ENCODE results near the gene CACNA1I. TPM values are rescaled to one million over a fixed set of nuclear protein-coding genes. Genes with fewer than 3 reads are reported as not detected.
"Not testable (repeated sequence)": the region's sequence is repeated elsewhere in the genome, so short reads cannot be mapped to it uniquely, and the experiment has no call there.

The CACNA1I gene
- 0.21 TPM for polyA plus RNA-seq (2013, experiment 1 of 2)
- 0.21 TPM for polyA plus RNA-seq (2013, experiment 2 of 2)

GRCh38 chr22:39570665-39571064 lies at the start of gene CACNA1I:
Gene CACNA1I (plus strand): TSS chr22:39570753. CDS start chr22:39570753, 0 bp downstream.
- H3K4me3 ChIP-seq (ENCODE audit: low read length), result no peak within 1 kb of the TSS
- WGBS (ENCODE audit: extremely low coverage, insufficient coverage, low lambda C conversion rate), result no CpG with 5 or more reads among the region's 14 CpGs

GRCh38 chr22:39521106-39521885 lies 49.3 kb upstream of the CACNA1I start:
- peaks cover 28% of the 10 kb centered on the region for H3K36me3 ChIP-seq (ENCODE audit: control insufficient read depth, insufficient read depth, low read length)
- WGBS (ENCODE audit: extremely low coverage, insufficient coverage, low lambda C conversion rate), result no CpG with 5 or more reads among the region's 28 CpGs

More at GRCh38 chr22:39570665-39571064, at the start of gene CACNA1I:
- no peak for DNase-seq
- Histone ChIP-seq H2AK5ac (ENCODE audit: low read length) (no peak within 1 kb of the TSS), H3K4me2 (ENCODE audit: low read length) (no peak within 1 kb of the TSS), H3K27ac (ENCODE audit: low read depth, low read length) (no peak within 1 kb of the TSS), H4K8ac (ENCODE audit: low read depth, low read length) (no peak within 1 kb of the TSS), H3K36me3 (ENCODE audit: control insufficient read depth, insufficient read depth, low read length) (no peaks in the 10 kb centered on the region), H3K18ac (ENCODE audit: low read length) (no peak within 1 kb of the TSS), H3K56ac (ENCODE audit: low read length) (no peak within 1 kb of the TSS), H3K79me2 (ENCODE audit: control insufficient read depth, insufficient read depth, low read length) (no peaks in the 10 kb centered on the region), H3K79me1 (ENCODE audit: low read length) (no peaks in the 10 kb centered on the region), H3K27me3 (ENCODE audit: insufficient read depth, low read length, poor library complexity) (no peaks in the 10 kb centered on the region), H4K5ac (ENCODE audit: low read length) (no peak within 1 kb of the TSS), H2BK15ac (replicated peaks; ENCODE audit: low read depth) (no peak within 1 kb of the TSS), H3K9ac (ENCODE audit: low read length) (no peak within 1 kb of the TSS), H2BK120ac (ENCODE audit: low read depth, low read length) (no peak within 1 kb of the TSS), H3K4ac (ENCODE audit: low read depth, low read length) (no peak within 1 kb of the TSS), H3K4me1 (ENCODE audit: control insufficient read depth, low read depth, low read length) (no peaks in the 10 kb centered on the region), H2BK5ac (ENCODE audit: low read length) (no peak within 1 kb of the TSS), H3K23ac (ENCODE audit: low read length) (no peak within 1 kb of the TSS)

GRCh38 chr22:39522091-39522490 lies 48.5 kb upstream of the CACNA1I start:
- H3K56ac ChIP-seq (ENCODE audit: low read length), result peak overlapping the region; percentile 88
- WGBS (ENCODE audit: extremely low coverage, insufficient coverage, low lambda C conversion rate), result no CpG with 5 or more reads among the region's 5 CpGs
- not testable (repeated sequence) for H3K27ac ChIP-seq (ENCODE audit: low read depth, low read length); H3K4ac ChIP-seq (ENCODE audit: low read depth, low read length); DNase-seq; H2AK5ac ChIP-seq (ENCODE audit: low read length); H3K23ac ChIP-seq (ENCODE audit: low read length); H3K18ac ChIP-seq (ENCODE audit: low read length); H4K5ac ChIP-seq (ENCODE audit: low read length); H2BK5ac ChIP-seq (ENCODE audit: low read length); H4K8ac ChIP-seq (ENCODE audit: low read depth, low read length); H3K27me3 ChIP-seq (ENCODE audit: insufficient read depth, low read length, poor library complexity); H2BK120ac ChIP-seq (ENCODE audit: low read depth, low read length); H2BK15ac ChIP-seq (replicated peaks; ENCODE audit: low read depth); H3K4me1 ChIP-seq (ENCODE audit: control insufficient read depth, low read depth, low read length)
- peaks cover 13% of the 10 kb centered on the region for H3K79me1 ChIP-seq (ENCODE audit: low read length)
- H3K36me3 ChIP-seq (ENCODE audit: control insufficient read depth, insufficient read depth, low read length), result peaks cover 28% of the 10 kb centered on the region
- H3K4me3 ChIP-seq (ENCODE audit: low read length), result peak overlapping the region; percentile 99
- H3K9ac ChIP-seq (ENCODE audit: low read length), result peak overlapping the region; percentile 70
- H3K4me2 ChIP-seq (ENCODE audit: low read length), result peak overlapping the region; percentile 93
- H3K79me2 ChIP-seq (ENCODE audit: control insufficient read depth, insufficient read depth, low read length), result peaks cover 34% of the 10 kb centered on the region

More at GRCh38 chr22:39521106-39521885, 49.3 kb upstream of the CACNA1I start:
- peak overlapping the region; percentile 99 for H3K4ac ChIP-seq (ENCODE audit: low read depth, low read length)
- H3K79me2 ChIP-seq (ENCODE audit: control insufficient read depth, insufficient read depth, low read length), result peaks cover 34% of the 10 kb centered on the region
- not testable (repeated sequence) for H2AK5ac ChIP-seq (ENCODE audit: low read length); H3K18ac ChIP-seq (ENCODE audit: low read length); H2BK5ac ChIP-seq (ENCODE audit: low read length); H4K5ac ChIP-seq (ENCODE audit: low read length); H3K27me3 ChIP-seq (ENCODE audit: insufficient read depth, low read length, poor library complexity); H3K4me1 ChIP-seq (ENCODE audit: control insufficient read depth, low read depth, low read length); H2BK15ac ChIP-seq (replicated peaks; ENCODE audit: low read depth); H4K8ac ChIP-seq (ENCODE audit: low read depth, low read length); H2BK120ac ChIP-seq (ENCODE audit: low read depth, low read length)
- peak overlapping the region; percentile 70 for H3K9ac ChIP-seq (ENCODE audit: low read length)
- peak overlapping the region; percentile 88 for H3K56ac ChIP-seq (ENCODE audit: low read length)
- DNase-seq, result peak; percentile 86
- peak overlapping the region; percentile 99 for H3K4me3 ChIP-seq (ENCODE audit: low read length)
- H3K4me2 ChIP-seq (ENCODE audit: low read length), result peak overlapping the region; percentile 93
- H3K23ac ChIP-seq (ENCODE audit: low read length), result peak overlapping the region; percentile 53
- H3K79me1 ChIP-seq (ENCODE audit: low read length), result peaks cover 13% of the 10 kb centered on the region
- H3K27ac ChIP-seq (ENCODE audit: low read depth, low read length), result peak overlapping the region; percentile 86

GRCh38 chr22:39522567-39523300 lies 47.8 kb upstream of the CACNA1I start:
- peaks cover 13% of the 10 kb centered on the region for H3K79me1 ChIP-seq (ENCODE audit: low read length)
- H3K4me1 ChIP-seq (ENCODE audit: control insufficient read depth, low read depth, low read length), result peaks cover 5% of the 10 kb centered on the region
- H3K18ac ChIP-seq (ENCODE audit: low read length), result no peak overlapping the region
- no peak overlapping the region for H2BK120ac ChIP-seq (ENCODE audit: low read depth, low read length)
- H3K56ac ChIP-seq (ENCODE audit: low read length), result peak overlapping the region; percentile 81
- peaks cover 28% of the 10 kb centered on the region for H3K36me3 ChIP-seq (ENCODE audit: control insufficient read depth, insufficient read depth, low read length)
- no peak overlapping the region for H2BK5ac ChIP-seq (ENCODE audit: low read length)
- H3K9ac ChIP-seq (ENCODE audit: low read length), result peak overlapping the region; percentile 70
- H2AK5ac ChIP-seq (ENCODE audit: low read length), result no peak overlapping the region
- H2BK15ac ChIP-seq (replicated peaks; ENCODE audit: low read depth), result no peak overlapping the region
- H4K8ac ChIP-seq (ENCODE audit: low read depth, low read length), result no peak overlapping the region
- no peak overlapping the region for H3K23ac ChIP-seq (ENCODE audit: low read length)
- H3K27me3 ChIP-seq (ENCODE audit: insufficient read depth, low read length, poor library complexity), result no peaks in the 10 kb centered on the region
- WGBS (ENCODE audit: extremely low coverage, insufficient coverage, low lambda C conversion rate), result no CpG with 5 or more reads among the region's 14 CpGs
- H3K27ac ChIP-seq (ENCODE audit: low read depth, low read length), result no peak overlapping the region
- no peak overlapping the region for H4K5ac ChIP-seq (ENCODE audit: low read length)
- peak overlapping the region; percentile 96 for H3K4me2 ChIP-seq (ENCODE audit: low read length)
- H3K79me2 ChIP-seq (ENCODE audit: control insufficient read depth, insufficient read depth, low read length), result peaks cover 34% of the 10 kb centered on the region
- no peak overlapping the region for H3K4ac ChIP-seq (ENCODE audit: low read depth, low read length)
- peak overlapping the region; percentile 27 for H3K4me3 ChIP-seq (ENCODE audit: low read length)
- no peak for DNase-seq

- Histone ChIP-seq H3K79me2 (ENCODE audit: control insufficient read depth, insufficient read depth, low read length) (peaks cover 32% of the 10 kb centered on the region), H3K36me3 (ENCODE audit: control insufficient read depth, insufficient read depth, low read length) (peaks cover 32% of the 10 kb centered on the region), H3K18ac (ENCODE audit: low read length) (no peak overlapping the region), H3K79me1 (ENCODE audit: low read length) (peaks cover 19% of the 10 kb centered on the region), H3K4me1 (ENCODE audit: control insufficient read depth, low read depth, low read length) (peaks cover 2% of the 10 kb centered on the region), H2BK5ac (ENCODE audit: low read length) (no peak overlapping the region), H3K4me3 (ENCODE audit: low read length) (no peak overlapping the region), H4K8ac (ENCODE audit: low read depth, low read length) (no peak overlapping the region), H2AK5ac (ENCODE audit: low read length) (no peak overlapping the region), H3K27me3 (ENCODE audit: insufficient read depth, low read length, poor library complexity) (no peaks in the 10 kb centered on the region), H4K5ac (ENCODE audit: low read length) (no peak overlapping the region), H2BK120ac (ENCODE audit: low read depth, low read length) (no peak overlapping the region), H3K4me2 (ENCODE audit: low read length) (no peak overlapping the region), H3K9ac (ENCODE audit: low read length) (no peak overlapping the region), H3K56ac (ENCODE audit: low read length) (no peak overlapping the region), H3K4ac (ENCODE audit: low read depth, low read length) (no peak overlapping the region), H3K23ac (ENCODE audit: low read length) (no peak overlapping the region), H3K27ac (ENCODE audit: low read depth, low read length) (no peak overlapping the region), H2BK15ac (replicated peaks; ENCODE audit: low read depth) (no peak overlapping the region)
- no peak for DNase-seq
- no CpG with 5 or more reads among the region's 13 CpGs for WGBS (ENCODE audit: extremely low coverage, insufficient coverage, low lambda C conversion rate)
Observed at GRCh38 chr22:39524089-39524752, 46.3 kb upstream of the CACNA1I start.

Data from mesendoderm (in vitro differentiated cells).